Activated CD8-positive, alpha-beta T cell treated with anti-CD3 and anti-CD28 coated beads for 36 hours (primary cell): ENCODE data around the gene ME3. TPM values are rescaled to one million over a fixed set of nuclear protein-coding genes. Genes with fewer than 3 reads are reported as not detected.
"Not testable (repeated sequence)": the region's sequence is repeated elsewhere in the genome, so short reads cannot be mapped to it uniquely, and the experiment has no call there.

Experiments used
- ATAC-seq: fragments of 200-7000 bp; cut with Tn5 transposase; one replicate; pipeline ENCODE4 v1.10.0; 2021; ENCODE audit warnings: mild to moderate bottlenecking, moderate library complexity
- CTCF ChIA-PET: fragments of 350-600 bp; sonication (Branson Sonifier 250); formaldehyde crosslinking; loops from one replicate; lab custom pipeline; 2021; ENCODE audit warnings: antibody characterized with exemption; lab: Charles Lee
- POLR2A ChIA-PET: fragments of 350-600 bp; sonication (Branson Sonifier 250); formaldehyde crosslinking; loops from one replicate; lab custom pipeline; 2021; ENCODE audit warnings: antibody characterized with exemption; lab: Charles Lee
- DNase-seq: peaks from one replicate; pipeline ENCODE4 v3.0.0-alpha.2; 2020
- H3K27ac Mint-ChIP-seq: one replicate; pipeline ENCODE4 v1.8.0; 2021; ENCODE audit warnings: mild to moderate bottlenecking, mixed read lengths
- H3K27me3 Mint-ChIP-seq: one replicate; pipeline ENCODE4 v1.8.0; 2021; ENCODE audit warnings: mixed read lengths
- H3K36me3 Mint-ChIP-seq: one replicate; pipeline ENCODE4 v1.8.0; 2021; ENCODE audit warnings: low read depth, mixed read lengths
- H3K4me1 Mint-ChIP-seq: one replicate; pipeline ENCODE4 v1.8.0; 2021; ENCODE audit warnings: low read depth, mixed read lengths
- H3K4me3 Mint-ChIP-seq: one replicate; pipeline ENCODE4 v1.8.0; 2021; ENCODE audit warnings: mild to moderate bottlenecking, moderate library complexity, mixed read lengths
- H3K9me3 Mint-ChIP-seq: one replicate; pipeline ENCODE4 v1.8.0; 2021; ENCODE audit warnings: mixed read lengths
- intact Hi-C: fragments of 100-400 bp; cut with micrococcal nuclease; formaldehyde crosslinking; loops from one replicate; pipeline ENCODE4 v1.10.0; 2022
- total RNA-seq, 2 experiments: library from RNA; stranded (reverse); gene quantifications; one replicate each; pipeline ENCODE4 v1.2.3, GENCODE V29; 2021
- TF ChIP-seq, protein P1 (sequence below): fragments of 200-600 bp; IDR thresholded peaks from one replicate; pipeline ENCODE4 v1.8.0; 2022; ENCODE audit warnings: antibody characterized with exemption, mild to moderate bottlenecking

ME3 gene
- total RNA-seq, 2 experiments from 2014 or later, result 5.0 to 6.2 TPM

DNA sequence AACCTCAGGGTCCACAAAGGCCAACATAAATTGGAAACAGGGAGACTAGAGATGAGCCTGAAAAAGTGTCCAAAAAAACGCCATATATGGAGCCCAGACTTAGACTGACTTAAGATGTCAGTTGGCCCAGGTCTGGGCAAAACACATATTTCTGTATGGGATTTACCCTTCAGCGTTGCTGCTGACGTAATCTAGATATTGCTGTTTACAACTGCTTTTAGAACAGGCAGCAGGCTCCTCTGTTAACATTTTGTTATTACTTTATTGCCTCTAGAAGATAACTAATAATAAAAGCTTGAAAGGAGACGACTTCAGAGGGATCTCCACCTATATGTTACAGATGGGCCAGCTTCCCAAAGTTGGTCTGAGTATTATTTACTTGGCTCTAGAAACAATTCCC, 8.7 kb downstream of the ME3 start:
- ATAC-seq (no peak), DNase-seq (no peak)
- CTCF ChIA-PET, result no interaction called here
- Mint-ChIP-seq H3K36me3 (no peaks in the 10 kb centered on the region), H3K27ac (no peak overlapping the region), H3K27me3 (peaks cover 14% of the 10 kb centered on the region), H3K9me3 (no peaks in the 10 kb centered on the region), H3K4me3 (no peak overlapping the region), H3K4me1 (peaks cover 4% of the 10 kb centered on the region)
- POLR2A ChIA-PET, result no interaction called here
- TF ChIP-seq, protein P1, sequence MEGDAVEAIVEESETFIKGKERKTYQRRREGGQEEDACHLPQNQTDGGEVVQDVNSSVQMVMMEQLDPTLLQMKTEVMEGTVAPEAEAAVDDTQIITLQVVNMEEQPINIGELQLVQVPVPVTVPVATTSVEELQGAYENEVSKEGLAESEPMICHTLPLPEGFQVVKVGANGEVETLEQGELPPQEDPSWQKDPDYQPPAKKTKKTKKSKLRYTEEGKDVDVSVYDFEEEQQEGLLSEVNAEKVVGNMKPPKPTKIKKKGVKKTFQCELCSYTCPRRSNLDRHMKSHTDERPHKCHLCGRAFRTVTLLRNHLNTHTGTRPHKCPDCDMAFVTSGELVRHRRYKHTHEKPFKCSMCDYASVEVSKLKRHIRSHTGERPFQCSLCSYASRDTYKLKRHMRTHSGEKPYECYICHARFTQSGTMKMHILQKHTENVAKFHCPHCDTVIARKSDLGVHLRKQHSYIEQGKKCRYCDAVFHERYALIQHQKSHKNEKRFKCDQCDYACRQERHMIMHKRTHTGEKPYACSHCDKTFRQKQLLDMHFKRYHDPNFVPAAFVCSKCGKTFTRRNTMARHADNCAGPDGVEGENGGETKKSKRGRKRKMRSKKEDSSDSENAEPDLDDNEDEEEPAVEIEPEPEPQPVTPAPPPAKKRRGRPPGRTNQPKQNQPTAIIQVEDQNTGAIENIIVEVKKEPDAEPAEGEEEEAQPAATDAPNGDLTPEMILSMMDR, result no peak
- intact Hi-C loops, result no loop called here

DNA sequence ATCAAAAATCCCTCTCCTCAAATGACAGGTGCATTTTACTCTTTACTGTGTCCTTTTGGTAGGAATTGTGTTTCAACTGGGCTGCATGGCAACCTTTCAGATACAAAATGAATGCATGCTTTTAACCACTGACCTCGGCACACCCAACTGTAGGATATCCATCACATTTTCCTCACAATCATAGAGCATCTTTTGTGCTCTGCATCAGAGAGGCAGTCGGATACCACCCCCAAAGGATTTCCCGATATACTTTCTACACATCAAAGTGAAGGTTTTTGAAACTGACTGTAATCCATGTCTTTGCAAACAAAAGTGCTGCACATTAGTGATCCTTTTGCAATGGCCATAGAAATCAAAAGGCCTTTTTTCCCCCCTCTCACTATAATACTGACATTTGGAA, 9.1 kb downstream of the ME3 start:
- peaks cover 4% of the 10 kb centered on the region for H3K4me1 Mint-ChIP-seq
- no peaks in the 10 kb centered on the region for H3K36me3 Mint-ChIP-seq
- DNase-seq (no peak), ATAC-seq (no peak)
- intact Hi-C loops, result no loop called here
- H3K4me3 Mint-ChIP-seq, result no peak overlapping the region
- no peak overlapping the region for H3K27ac Mint-ChIP-seq
- ChIA-PET CTCF (no interaction called here), POLR2A (no interaction called here)
- peaks cover 12% of the 10 kb centered on the region for H3K27me3 Mint-ChIP-seq
- no peaks in the 10 kb centered on the region for H3K9me3 Mint-ChIP-seq
- TF ChIP-seq, protein P1, result no peak

DNA sequence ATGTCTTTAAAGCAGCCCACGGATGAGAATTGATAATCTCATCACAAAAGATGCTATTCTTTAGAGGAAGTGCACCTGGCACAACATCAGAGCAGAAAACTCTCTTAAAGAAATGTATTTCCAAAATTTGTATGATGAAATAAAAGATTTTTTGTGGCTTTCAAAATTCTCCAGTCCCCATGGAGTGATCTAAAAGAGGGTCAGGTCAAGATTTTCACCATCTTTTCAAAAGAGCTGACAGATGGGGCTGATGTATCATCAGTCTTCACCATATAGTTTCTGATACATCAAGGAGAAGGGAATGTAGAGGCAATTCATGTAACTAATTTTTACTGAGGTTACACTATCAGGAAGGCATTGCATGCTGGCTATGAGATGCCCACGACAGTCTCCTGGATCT, 11.7 kb downstream of the ME3 start:
- intact Hi-C loops, result no loop called here
- TF ChIP-seq, protein P1, result no peak
- peaks cover under 1% of the 10 kb centered on the region for H3K27me3 Mint-ChIP-seq
- no peak overlapping the region for H3K4me3 Mint-ChIP-seq
- H3K27ac Mint-ChIP-seq, result no peak overlapping the region
- CTCF ChIA-PET, result no interaction called here
- no peak for DNase-seq
- H3K9me3 Mint-ChIP-seq, result peaks cover 3% of the 10 kb centered on the region
- ATAC-seq, result no peak
- H3K36me3 Mint-ChIP-seq, result no peaks in the 10 kb centered on the region
- H3K4me1 Mint-ChIP-seq, result peaks cover 4% of the 10 kb centered on the region
- POLR2A ChIA-PET, result no interaction called here

DNA sequence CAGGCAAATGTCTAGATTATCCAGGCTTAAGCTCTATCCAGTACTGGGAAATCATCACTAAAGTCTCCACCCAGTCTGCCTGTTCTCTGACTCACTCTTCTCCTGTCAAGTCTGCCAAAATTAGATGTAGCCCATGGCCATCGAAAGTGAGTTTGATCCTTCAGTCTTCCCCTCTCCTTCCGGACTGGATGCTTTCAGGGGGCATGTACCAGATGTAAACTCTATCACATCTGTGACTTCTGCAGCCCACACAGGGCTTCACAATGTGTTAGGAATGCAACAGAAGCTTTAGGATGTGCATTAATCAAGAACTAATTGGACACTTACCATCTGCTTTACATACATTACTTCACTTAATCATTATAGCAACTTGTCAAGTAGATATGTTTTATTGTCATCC, 12.3 kb downstream of the ME3 start:
- ATAC-seq (no peak), DNase-seq (no peak)
- Mint-ChIP-seq H3K4me1 (peaks cover 4% of the 10 kb centered on the region), H3K4me3 (no peak overlapping the region), H3K27ac (no peak overlapping the region), H3K27me3 (no peaks in the 10 kb centered on the region), H3K36me3 (no peaks in the 10 kb centered on the region), H3K9me3 (peaks cover 3% of the 10 kb centered on the region)
- POLR2A ChIA-PET, result no interaction called here
- TF ChIP-seq, protein P1, result no peak
- CTCF ChIA-PET, result interaction anchor here (0.7 kb wide), 1 partner anchor 29 kb away, joined by 3 read pairs; no protein-coding TSS in a partner anchor
- intact Hi-C loops, result no loop called here

DNA sequence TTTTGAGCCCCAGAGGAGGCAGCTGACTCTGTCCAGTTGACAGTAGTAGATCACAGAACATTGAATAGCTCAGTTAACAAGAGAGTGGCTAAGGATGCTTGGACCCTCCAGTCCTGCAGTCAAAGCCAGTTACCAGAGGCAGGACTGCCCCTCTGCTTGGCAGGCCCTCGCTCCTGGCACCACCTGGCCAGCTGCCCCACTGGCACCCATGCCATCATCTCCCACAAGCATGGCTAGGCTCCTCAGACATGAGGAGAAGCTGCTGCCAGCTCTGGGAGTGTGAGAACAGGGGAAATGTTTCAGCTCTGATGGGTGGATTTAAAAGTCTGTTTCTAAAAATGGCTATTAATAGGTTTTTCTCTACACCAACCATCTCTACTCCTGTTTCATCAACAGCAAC, 13.9 kb downstream of the ME3 start:
- intact Hi-C loops, result no loop called here
- DNase-seq, result no peak
- Mint-ChIP-seq H3K27me3 (no peaks in the 10 kb centered on the region), H3K27ac (no peak overlapping the region), H3K9me3 (peaks cover 3% of the 10 kb centered on the region), H3K4me3 (no peak overlapping the region), H3K4me1 (peaks cover 4% of the 10 kb centered on the region), H3K36me3 (no peaks in the 10 kb centered on the region)
- POLR2A ChIA-PET, result no interaction called here
- TF ChIP-seq, protein P1, result no peak
- ATAC-seq, result no peak
- CTCF ChIA-PET, result interaction anchor here (0.9 to 1.6 kb wide), 4 partner anchors 9 to 25 kb away, joined by 3 to 4 read pairs (median 4); no protein-coding TSS in a partner anchor

GRCh38 chr11:86645212-86645611, 27.2 kb downstream of the ME3 start:
- ATAC-seq, intact Hi-C loops, H3K9me3 Mint-ChIP-seq, H3K4me3 Mint-ChIP-seq, DNase-seq, CTCF ChIA-PET, H3K27ac Mint-ChIP-seq, POLR2A ChIA-PET, H3K36me3 Mint-ChIP-seq, H3K4me1 Mint-ChIP-seq: not testable (repeated sequence)
- H3K27me3 Mint-ChIP-seq, result peaks cover 13% of the 10 kb centered on the region
